Measurements from ENCODE around the gene TMEM39B.

GRCh38 chr1:32055416-32055815 lies 17.3 kb upstream of the TMEM39B start:
- TF ChIP-seq CTCF (conservative IDR thresholded peaks at IDR 0.05; ENCODE audit: low read depth, low read length): no peak
- no peak for TF ChIP-seq EZH2 (IDR thresholded peaks at IDR 0.05; ENCODE audit: borderline replicate concordance, low read depth, low read length, poor library complexity, severe bottlenecking)
